Vagina (tissue), 2 donors: ENCODE results near the gene SCAMP4. TPM values are rescaled to one million over a fixed set of nuclear protein-coding genes. Genes with fewer than 3 reads are reported as not detected.

ENCODE experiments used
- DNase-seq, 2 donors: peaks; one replicate each; pipeline ENCODE4 v3.0.0-alpha.2; 2017; ENCODE audit errors: extremely low spot score in 2 of 2
- H3K27ac ChIP-seq: fragments of 200-600 bp; sonication (generic); one replicate; pipeline ENCODE4 v1.5.1; 2019
- H3K27me3 ChIP-seq: fragments of 200-600 bp; sonication (generic); one replicate; pipeline ENCODE4 v1.5.1; 2019
- H3K36me3 ChIP-seq, 2 donors: fragments of 200-600 bp; sonication (generic); one replicate each; pipeline ENCODE4 v1.5.1; 2017 to 2019
- H3K4me1 ChIP-seq: fragments of 200-600 bp; sonication (generic); one replicate; pipeline ENCODE4 v1.5.1; 2019
- H3K4me3 ChIP-seq, 2 donors: fragments of 200-600 bp; sonication (generic); 1 replicate in 1 of 2; 2 replicates in 1 of 2; pipeline ENCODE4 v1.5.1; 2016 to 2019
- H3K9me3 ChIP-seq: fragments of 200-600 bp; sonication (generic); one replicate; pipeline ENCODE4 v1.5.1; 2019
- CTCF ChIP-seq, 3 experiments: fragments of 450-650 bp in 2 of 3; fragments of 200-600 bp in 1 of 3; sonication (generic) in 1 of 3; IDR thresholded peaks; one replicate each; pipeline ENCODE4 v1.5.1; 2017 to 2019; ENCODE audit warnings: antibody characterized with exemption in 3 of 3, mild to moderate bottlenecking in 2 of 3, moderate library complexity in 2 of 3
- POLR2A ChIP-seq, 2 donors: fragments of 450-650 bp; IDR thresholded peaks; one replicate each; pipeline ENCODE4 v1.6.1; 2017; ENCODE audit warnings: antibody characterized with exemption in 2 of 2, mild to moderate bottlenecking in 2 of 2, moderate library complexity in 2 of 2
- POLR2AphosphoS5 ChIP-seq, 2 donors: sonication (generic); formaldehyde crosslinking; IDR thresholded peaks; one replicate each; pipeline ENCODE4 v1.9.0; 2017; ENCODE audit warnings: antibody characterized with exemption in 2 of 2, mild to moderate bottlenecking in 2 of 2, low read depth in 1 of 2; ENCODE audit not compliant: insufficient read depth in 1 of 2
- intact Hi-C: fragments of 100-400 bp; cut with DNase I; formaldehyde crosslinking; loops from one replicate; pipeline ENCODE4 v1.15.1; 2023
- total RNA-seq: library from RNA; depleted of rRNA; stranded (reverse); fragments of >200 nt; gene quantifications from one replicate; pipeline ENCODE4 v1.2.3, GENCODE V29; 2016

The SCAMP4 gene
- total RNA-seq, 1 donor from 2014 or later: 51.3 TPM

- H3K4me3 ChIP-seq: no peak overlapping the region
- no peak overlapping the region for H3K27ac ChIP-seq
- TF ChIP-seq POLR2AphosphoS5 (IDR thresholded peaks at IDR 0.05; ENCODE audit: insufficient read depth in 1 of 2, low read depth in 1 of 2) (no peak), CTCF (IDR thresholded peaks at IDR 0.05) (no peak), POLR2A (IDR thresholded peaks at IDR 0.05) (no peak)
- H3K36me3 ChIP-seq: no peaks in the 10 kb centered on the region
- H3K27me3 ChIP-seq: no peaks in the 10 kb centered on the region
- DNase-seq: no peak
- peaks cover 10% of the 10 kb centered on the region for H3K4me1 ChIP-seq
- intact Hi-C loops: no loop called here
- no peaks in the 10 kb centered on the region for H3K9me3 ChIP-seq
Observed at GRCh38 chr19:1961000-1961883, 56.0 kb downstream of the SCAMP4 start.

GRCh38 chr19:1962674-1963073, 57.5 kb downstream of the SCAMP4 start:
- no peaks in the 10 kb centered on the region for H3K9me3 ChIP-seq
- TF ChIP-seq POLR2A (IDR thresholded peaks at IDR 0.05): no peak
- no peak for TF ChIP-seq CTCF (IDR thresholded peaks at IDR 0.05)
- TF ChIP-seq POLR2AphosphoS5 (IDR thresholded peaks at IDR 0.05; ENCODE audit: insufficient read depth in 1 of 2, low read depth in 1 of 2): no peak
- peaks cover 10% of the 10 kb centered on the region for H3K4me1 ChIP-seq
- no peak for DNase-seq
- H3K27ac ChIP-seq: no peak overlapping the region
- H3K36me3 ChIP-seq: no peaks in the 10 kb centered on the region
- intact Hi-C loops: no loop called here
- H3K27me3 ChIP-seq: no peaks in the 10 kb centered on the region
- H3K4me3 ChIP-seq: no peak overlapping the region

GRCh38 chr19:1967087-1967608, 61.9 kb downstream of the SCAMP4 start:
- H3K36me3 ChIP-seq: peaks cover 0 to 3% of the 10 kb centered on the region in 2 donors
- TF ChIP-seq POLR2A (IDR thresholded peaks at IDR 0.05) (no peak), POLR2AphosphoS5 (IDR thresholded peaks at IDR 0.05; ENCODE audit: insufficient read depth in 1 of 2, low read depth in 1 of 2) (no peak), CTCF (IDR thresholded peaks at IDR 0.05) (no peak)
- no peaks in the 10 kb centered on the region for H3K27me3 ChIP-seq
- no peak overlapping the region for H3K4me3 ChIP-seq
- no peaks in the 10 kb centered on the region for H3K9me3 ChIP-seq
- intact Hi-C loops: no loop called here
- no peak overlapping the region for H3K27ac ChIP-seq
- no peaks in the 10 kb centered on the region for H3K4me1 ChIP-seq
- DNase-seq: no peak

- DNase-seq: no peak
- no peaks in the 10 kb centered on the region for H3K27me3 ChIP-seq
- TF ChIP-seq POLR2AphosphoS5 (IDR thresholded peaks at IDR 0.05; ENCODE audit: insufficient read depth in 1 of 2, low read depth in 1 of 2) (no peak), CTCF (IDR thresholded peaks at IDR 0.05) (no peak), POLR2A (IDR thresholded peaks at IDR 0.05) (no peak)
- H3K9me3 ChIP-seq: no peaks in the 10 kb centered on the region
- intact Hi-C loops: no loop called here
- no peak overlapping the region for H3K27ac ChIP-seq
- H3K4me1 ChIP-seq: no peaks in the 10 kb centered on the region
- no peak overlapping the region for H3K4me3 ChIP-seq
- peaks cover 0 to 3% of the 10 kb centered on the region in 2 donors for H3K36me3 ChIP-seq
Observed at GRCh38 chr19:1968279-1969175, 63.3 kb downstream of the SCAMP4 start.
